Mucosa of gallbladder (tissue), 1 donor: ENCODE results near the gene JMJD6. TPM values are rescaled to one million over a fixed set of nuclear protein-coding genes. Genes with fewer than 3 reads are reported as not detected.
"Not testable (repeated sequence)": the region's sequence is repeated elsewhere in the genome, so short reads cannot be mapped to it uniquely, and the experiment has no call there.

Experiments used
- DNase-seq: peaks from one replicate; pipeline ENCODE4 v3.0.0-alpha.2; 2020; ENCODE audit warnings: low spot score
- total RNA-seq: library from RNA; stranded (reverse); gene quantifications from one replicate; pipeline ENCODE4 v1.2.1, GENCODE V29; 2021
- donor health status: DM: no; HTN: no; CAD: no.

The JMJD6 gene
- 34.4 TPM for total RNA-seq

DNA sequence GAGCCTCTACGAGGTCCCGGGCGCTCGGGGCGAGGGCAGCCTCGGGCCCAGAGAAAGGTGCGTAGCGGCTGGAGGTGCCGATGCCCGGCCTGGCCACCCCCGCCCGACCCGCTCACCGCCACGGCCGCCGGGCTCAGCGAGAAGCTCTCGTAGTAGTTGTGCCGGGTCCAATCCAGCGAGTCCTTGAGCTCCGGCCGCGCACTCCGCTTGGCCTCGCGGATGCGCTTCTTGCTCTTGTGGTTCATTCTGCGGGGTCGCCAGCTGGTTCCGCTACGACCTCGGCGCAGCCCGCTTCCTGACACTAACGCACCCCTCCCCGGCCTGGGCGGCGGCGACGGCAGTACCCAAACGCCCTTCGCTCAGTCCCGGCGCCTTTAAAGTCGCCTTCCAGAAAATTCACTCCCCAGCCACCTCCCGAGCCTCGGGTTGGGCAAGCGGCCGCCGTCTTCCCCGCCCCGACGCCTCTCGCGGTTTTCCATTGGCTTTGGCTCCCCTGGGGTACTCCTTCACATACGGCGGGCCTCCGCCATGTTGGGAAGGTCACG lies at the start of gene JMJD6:
JMJD6 (minus strand) TSS at position 376 of the 545 bp plus-strand sequence; CDS start at position 245, 131 bp downstream.
- peak; percentile 98 for DNase-seq

DNA sequence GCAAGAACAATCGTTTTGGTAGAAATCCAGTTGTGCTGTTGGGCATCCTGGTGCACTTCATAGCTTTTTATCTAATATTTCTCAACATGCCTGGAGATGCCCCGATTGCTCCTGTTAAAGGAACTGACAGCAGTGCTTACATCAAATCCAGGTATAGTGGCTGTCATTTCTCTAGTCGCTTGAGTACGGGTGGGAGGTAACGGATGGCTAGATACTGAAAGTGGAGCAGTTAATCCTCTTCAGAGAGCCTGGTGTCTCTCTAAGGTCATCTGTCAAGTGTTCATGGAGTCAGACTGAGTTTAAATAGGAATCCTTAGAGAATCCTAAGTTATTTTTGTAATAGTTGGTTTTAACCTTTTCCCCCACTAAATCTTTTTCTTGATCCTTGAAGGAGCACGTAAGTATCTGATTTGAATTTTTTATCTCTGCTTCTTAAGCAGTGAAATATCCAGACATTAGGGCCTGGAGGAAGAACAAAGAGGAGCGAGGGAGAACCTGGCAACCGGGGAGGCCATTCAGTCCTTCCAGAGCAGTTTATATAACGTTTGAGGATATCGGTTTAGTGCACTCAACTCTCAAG lies 48.7 kb upstream of the JMJD6 start:
- DNase-seq: no peak

DNA sequence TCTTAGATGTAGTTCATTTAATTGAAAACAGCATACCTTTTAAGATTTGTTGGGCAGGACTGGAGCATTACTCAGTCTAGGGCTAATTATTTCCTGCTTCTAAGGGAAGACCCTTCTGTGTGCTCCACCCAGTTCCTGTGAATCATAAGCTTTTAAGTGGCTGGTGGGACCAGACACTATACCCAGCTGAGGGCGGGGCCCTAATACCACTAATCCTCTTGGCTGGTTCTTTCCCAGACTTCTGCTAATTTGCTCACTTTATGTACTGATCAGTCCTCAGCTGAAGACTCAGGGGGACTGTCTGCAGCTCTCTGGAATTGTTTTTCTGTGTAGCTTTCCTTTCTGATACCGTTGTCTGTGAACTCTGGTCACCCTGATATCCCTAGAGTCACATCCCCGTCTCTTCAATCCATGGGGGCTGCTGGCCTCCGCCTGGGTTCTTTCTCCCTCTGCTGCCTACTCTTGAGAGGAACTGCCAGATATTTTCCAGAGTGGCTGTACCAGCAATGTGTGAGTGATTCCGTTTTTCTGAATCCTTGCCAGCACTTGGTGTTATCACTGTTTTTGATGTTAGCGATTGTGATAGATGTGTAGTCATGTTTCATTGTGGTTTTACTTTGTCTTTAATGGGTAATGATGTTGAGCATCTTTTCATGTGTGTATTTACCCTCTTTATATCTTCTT lies 46.6 kb upstream of the JMJD6 start:
- no peak for DNase-seq

DNA sequence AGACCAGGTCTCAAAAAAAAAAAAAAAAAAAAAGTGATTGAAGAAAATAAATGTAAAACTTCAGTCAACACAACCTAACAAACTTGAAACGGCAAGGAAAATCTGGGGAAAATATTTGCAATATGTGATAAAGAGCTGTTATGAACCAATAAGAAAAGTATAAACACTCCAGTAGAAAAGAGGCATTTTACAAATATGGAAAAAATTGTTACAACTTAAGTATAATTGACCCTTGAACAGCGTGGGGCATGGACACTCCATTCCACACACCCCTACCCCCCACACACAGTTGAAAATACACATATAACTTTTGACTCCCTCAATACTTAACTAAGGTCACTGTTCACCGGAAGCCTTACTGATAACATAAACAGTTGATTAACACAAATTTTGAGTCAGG lies 32.2 kb upstream of the JMJD6 start:
- DNase-seq: no peak

DNA sequence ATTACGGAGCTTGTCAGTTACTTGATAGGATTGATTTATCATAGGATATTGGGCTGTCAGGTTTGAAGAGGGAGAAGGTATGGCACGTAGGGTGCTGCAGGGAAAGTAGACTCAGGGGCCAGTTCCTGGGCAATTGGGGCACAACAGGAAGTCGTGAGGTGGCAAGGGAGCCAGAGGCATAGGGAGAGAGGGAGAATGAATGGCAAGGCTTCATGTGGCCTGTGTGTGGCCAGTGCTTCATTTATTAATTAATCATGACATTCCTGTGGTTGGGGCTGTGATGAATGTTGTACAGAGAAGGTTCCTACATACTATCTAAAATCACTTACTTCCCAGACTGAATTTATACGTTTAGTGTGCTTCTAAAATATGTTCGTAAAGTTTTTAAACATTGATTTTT lies 30.9 kb upstream of the JMJD6 start:
- no peak for DNase-seq

GRCh38 chr17:76755285-76755684 lies 28.9 kb upstream of the JMJD6 start:
- no peak for DNase-seq

DNA sequence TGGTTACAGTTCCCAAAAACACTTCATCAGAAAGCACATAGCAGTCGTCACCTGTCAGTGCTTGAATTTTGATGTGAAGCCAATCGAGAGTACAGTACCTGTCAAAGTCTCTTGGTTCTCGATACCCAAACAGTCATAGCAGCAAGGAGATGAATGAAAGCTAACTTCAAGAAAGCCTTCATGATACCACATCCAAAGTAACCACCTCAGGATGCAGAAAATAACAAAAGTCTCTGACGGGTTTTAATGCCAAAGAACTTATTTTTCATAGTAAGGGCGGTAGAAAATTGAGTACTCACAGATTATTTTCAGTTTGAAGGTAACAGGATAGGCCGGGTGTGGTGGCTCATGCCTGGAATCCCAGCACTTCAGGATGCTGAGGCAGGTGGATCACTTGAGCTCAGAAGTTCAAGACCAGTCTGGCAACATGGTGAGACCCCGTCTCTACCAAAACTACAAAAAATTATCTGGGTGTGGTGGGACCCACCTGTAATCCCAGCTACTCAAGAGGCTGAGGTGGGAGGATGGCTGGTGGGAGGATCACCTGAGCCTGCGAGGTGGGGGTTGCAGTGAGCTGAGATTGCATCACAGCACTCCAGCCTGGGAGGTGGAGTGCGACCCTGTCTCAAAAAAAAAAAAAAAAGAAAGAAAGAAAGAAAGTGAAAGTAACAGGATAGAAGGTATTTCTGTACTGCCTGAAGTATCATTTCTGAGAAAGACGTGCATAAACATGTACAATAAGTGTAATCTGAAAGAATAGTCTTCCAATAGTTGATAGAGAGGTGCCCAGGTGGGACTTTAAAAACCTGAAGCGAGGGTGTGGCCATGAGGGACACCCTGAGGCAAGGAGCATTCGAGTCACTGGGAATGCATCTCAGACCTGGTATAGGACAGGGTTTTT lies 26.9 kb upstream of the JMJD6 start:
- DNase-seq: no peak

- DNase-seq: no peak
Observed at GRCh38 chr17:76752006-76752405, 25.6 kb upstream of the JMJD6 start.

DNA sequence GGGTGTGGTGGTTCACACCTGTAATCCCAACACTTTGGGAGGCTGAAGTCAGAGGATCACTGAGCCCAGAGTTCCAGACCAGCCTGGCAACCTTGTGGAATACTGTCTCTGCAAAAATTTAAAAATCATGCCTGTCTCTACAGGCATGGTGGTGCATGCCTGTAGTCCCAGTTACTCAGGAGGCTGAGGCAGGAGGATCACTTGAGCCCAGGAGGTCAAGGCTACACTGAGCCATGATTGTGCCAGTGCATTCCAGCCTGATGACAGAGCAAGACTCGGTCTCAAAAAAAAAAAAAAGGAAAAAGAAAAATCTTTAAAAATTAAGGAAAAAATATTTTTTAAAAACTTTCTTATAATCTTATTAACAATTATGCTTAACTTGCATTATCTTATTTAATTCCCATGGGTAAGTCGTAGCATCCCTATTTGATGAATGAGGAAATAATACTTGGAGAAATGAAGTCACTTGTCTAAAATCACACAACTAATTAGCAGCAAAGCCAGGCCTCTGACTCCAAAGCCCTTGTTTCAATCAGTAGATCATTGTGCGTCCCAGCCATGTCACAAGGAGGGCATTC lies 25.1 kb upstream of the JMJD6 start:
- DNase-seq: no peak

GRCh38 chr17:76748657-76749056 lies 22.3 kb upstream of the JMJD6 start:
- no peak for DNase-seq

- DNase-seq: no peak
Observed at GRCh38 chr17:76747716-76748363, 21.4 kb upstream of the JMJD6 start.

GRCh38 chr17:76745785-76746184 lies 19.4 kb upstream of the JMJD6 start:
- not testable (repeated sequence) for DNase-seq

GRCh38 chr17:76744747-76745146 lies 18.3 kb upstream of the JMJD6 start:
- no peak for DNase-seq

GRCh38 chr17:76742958-76743357 lies 16.6 kb upstream of the JMJD6 start:
- no peak for DNase-seq

DNA sequence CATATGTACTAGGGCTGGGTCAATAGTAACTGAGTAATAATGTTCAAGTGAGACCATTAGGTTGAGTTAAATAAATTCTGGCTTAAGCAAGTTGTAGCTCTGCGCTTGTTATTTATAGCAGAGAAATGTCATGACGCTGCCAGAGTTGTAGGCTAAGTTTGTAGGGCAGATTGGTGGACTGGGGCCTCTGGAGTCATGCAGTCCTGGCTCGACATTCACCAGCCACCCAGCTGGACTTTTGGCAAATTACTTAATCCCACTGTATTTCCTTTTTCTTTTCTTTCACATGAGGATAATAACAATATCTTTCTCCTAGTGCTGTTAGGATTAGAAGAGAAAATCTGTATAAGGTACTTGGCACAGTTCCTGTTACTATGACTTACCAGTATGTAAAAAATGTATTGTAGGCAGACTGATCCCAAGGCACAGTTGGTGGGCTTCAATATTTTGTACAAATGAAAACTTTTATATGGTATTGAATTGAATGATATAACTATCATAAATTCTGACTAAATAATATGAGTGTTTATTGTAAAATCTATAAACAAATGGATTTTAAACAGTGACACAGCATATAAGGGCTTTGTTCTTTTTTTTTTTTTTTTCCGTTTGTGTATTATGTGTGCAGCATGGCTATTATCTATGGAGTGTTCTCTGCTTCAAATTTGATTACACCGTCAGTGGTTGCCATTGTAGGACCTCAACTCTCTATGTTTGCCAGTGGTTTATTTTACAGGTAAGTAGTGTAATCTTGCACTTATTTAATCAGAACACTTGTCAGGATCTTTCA lies 14.1 kb upstream of the JMJD6 start:
- DNase-seq: no peak

- DNase-seq: not testable (repeated sequence)
Observed at GRCh38 chr17:76739568-76740115, 13.2 kb upstream of the JMJD6 start.

DNA sequence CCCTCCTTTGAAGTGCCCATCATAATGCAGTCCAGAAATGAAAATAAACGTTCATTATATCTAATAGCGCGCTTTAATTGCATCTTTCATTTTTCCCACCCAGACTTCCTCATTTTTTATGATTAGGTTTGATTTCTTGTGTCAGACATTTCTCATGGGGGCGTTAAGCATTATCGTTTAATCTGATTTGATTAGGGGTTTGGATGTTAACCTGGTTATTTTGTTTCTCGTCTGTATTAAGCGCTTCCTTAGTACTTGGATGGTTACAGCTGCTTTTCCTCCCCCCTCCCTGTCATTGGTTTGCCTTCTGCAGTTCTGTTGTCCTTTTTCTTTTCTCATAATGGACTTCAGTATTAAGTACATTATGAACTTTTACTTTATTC lies 12.1 kb upstream of the JMJD6 start:
- no peak for DNase-seq

- peak; percentile 92 for DNase-seq
Observed at GRCh38 chr17:76737676-76738467, 11.5 kb upstream of the JMJD6 start, which contains the start of gene MFSD11. Gene MFSD11, plus strand, starts transcription at chr17:76738119. Its CDS starts 234 bp downstream, at chr17:76738353.

DNA sequence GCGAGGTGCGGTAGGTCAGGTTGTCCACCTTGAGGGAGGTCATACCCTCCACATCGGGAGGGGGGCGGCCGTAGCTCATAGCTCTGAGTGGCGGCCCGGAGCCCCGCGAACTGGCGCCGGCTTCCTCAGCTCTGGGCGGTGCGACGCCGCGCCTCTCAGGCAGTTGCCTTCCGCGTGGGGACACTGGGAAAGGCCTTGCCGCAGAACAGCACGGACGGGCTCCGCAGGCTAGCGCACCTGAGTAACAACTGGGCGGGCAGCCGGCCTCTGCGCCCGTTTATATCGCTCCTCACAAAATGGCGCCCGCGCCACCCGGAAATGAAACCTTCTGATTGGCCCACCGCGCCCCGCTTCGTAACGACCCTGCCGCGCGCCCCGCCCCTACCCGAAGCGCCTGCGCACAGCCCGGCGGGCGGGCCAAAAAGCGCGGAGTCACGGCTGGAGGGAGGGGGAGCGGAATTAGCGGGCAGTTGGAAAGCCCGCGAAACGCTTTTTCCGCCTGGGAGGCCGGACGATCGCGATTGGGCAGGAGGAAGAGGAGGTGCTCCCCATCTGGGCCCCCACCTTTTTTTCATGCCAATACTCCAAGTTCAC lies 10.8 kb upstream of the JMJD6 start, which contains the start of gene SRSF2:
SRSF2 (minus strand) TSS at position 250 of the 594 bp plus-strand sequence; CDS start at position 79, 171 bp downstream.
- DNase-seq: peak; percentile 99
